SK-N-SH treated with all-trans-retinoic acid at 6 μM for 48 hours (cell line): Measurements from ENCODE around the gene MYL3.

ENCODE experiments used
- ATAC-seq: fragments of 200-7000 bp; cut with Tn5 transposase; 3 replicates; pipeline ENCODE4 v1.9.1; 2020; ENCODE audit warnings: mild to moderate bottlenecking, moderate library complexity
- BACH2 ChIP-seq: fragments of 250-450 bp; sonication (Bioruptor Pico); IDR thresholded peaks from 2 replicates; pipeline ENCODE4 v1.9.0; 2021; ENCODE audit warnings: mild to moderate bottlenecking, borderline replicate concordance
- CREB5 ChIP-seq: fragments of 250-450 bp; sonication (Bioruptor Pico); IDR thresholded peaks from 2 replicates; pipeline ENCODE4 v1.5.1; 2020; ENCODE audit warnings: low read depth, mild to moderate bottlenecking, moderate library complexity
- CSDC2 ChIP-seq: fragments of 250-450 bp; sonication (Bioruptor Pico); IDR thresholded peaks from 2 replicates; pipeline ENCODE4 v1.5.0; 2020; ENCODE audit warnings: mild to moderate bottlenecking, moderate library complexity
- ESRRG ChIP-seq: fragments of 250-450 bp; sonication (Bioruptor Pico); IDR thresholded peaks from 2 replicates; pipeline ENCODE4 v1.6.1; 2021; ENCODE audit warnings: mild to moderate bottlenecking
- ISL1 ChIP-seq: fragments of 250-450 bp; sonication (Bioruptor Pico); IDR thresholded peaks from 2 replicates; pipeline ENCODE4 v2.1.2; 2022; ENCODE audit warnings: mild to moderate bottlenecking, moderate library complexity
- PATZ1 ChIP-seq: fragments of 250-450 bp; sonication (Bioruptor Pico); IDR thresholded peaks from 2 replicates; pipeline ENCODE4 v1.8.0; 2020; ENCODE audit warnings: mild to moderate bottlenecking, moderate library complexity, borderline replicate concordance
- POU6F1 ChIP-seq: fragments of 250-450 bp; sonication (Bioruptor Pico); IDR thresholded peaks from 2 replicates; pipeline ENCODE4 v1.8.0; 2021; ENCODE audit warnings: low read depth, mild to moderate bottlenecking, moderate library complexity, borderline replicate concordance
- PPARA ChIP-seq: fragments of 250-450 bp; sonication (Bioruptor Pico); IDR thresholded peaks from 2 replicates; pipeline ENCODE4 v1.5.0; 2020; ENCODE audit warnings: mild to moderate bottlenecking, borderline replicate concordance
- RARB ChIP-seq: fragments of 250-450 bp; sonication (Bioruptor Pico); IDR thresholded peaks from 2 replicates; pipeline ENCODE4 v1.8.0; 2021; ENCODE audit warnings: mild to moderate bottlenecking, moderate library complexity
- SNAI2 ChIP-seq: fragments of 250-450 bp; sonication (Bioruptor Pico); IDR thresholded peaks from 2 replicates; pipeline ENCODE4 v1.5.0; 2020; ENCODE audit warnings: mild to moderate bottlenecking, moderate library complexity
- TCF4 ChIP-seq: fragments of 250-450 bp; sonication (Bioruptor Pico); IDR thresholded peaks from 2 replicates; pipeline ENCODE4 v1.8.0; 2021; ENCODE audit warnings: mild to moderate bottlenecking, moderate library complexity, borderline replicate concordance
- TSHZ2 ChIP-seq: fragments of 250-450 bp; sonication (Bioruptor Pico); IDR thresholded peaks from 2 replicates; pipeline ENCODE4 v1.5.0; 2020; ENCODE audit warnings: mild to moderate bottlenecking, moderate library complexity
- ZC3H10 ChIP-seq: fragments of 250-450 bp; sonication (Bioruptor Pico); IDR thresholded peaks from 2 replicates; pipeline ENCODE4 v1.5.1; 2021; ENCODE audit warnings: mild to moderate bottlenecking, moderate library complexity
- ZFP3 ChIP-seq: fragments of 250-450 bp; sonication (Bioruptor Pico); IDR thresholded peaks from 2 replicates; pipeline ENCODE4 v1.5.0; 2020; ENCODE audit warnings: mild to moderate bottlenecking, moderate library complexity
- ZFP30 ChIP-seq: fragments of 450-650 bp; formaldehyde crosslinking; IDR thresholded peaks from 2 replicates; pipeline ENCODE4 v1.5.0; 2022; ENCODE audit warnings: mild to moderate bottlenecking, moderate library complexity
- ZNF8 ChIP-seq: fragments of 450-650 bp; formaldehyde crosslinking; IDR thresholded peaks from 2 replicates; pipeline ENCODE4 v1.5.0; 2020; ENCODE audit warnings: mild to moderate bottlenecking, moderate library complexity
- TF ChIP-seq, protein P1 (sequence below): fragments of 250-450 bp; sonication (Bioruptor Pico); IDR thresholded peaks from 2 replicates; pipeline ENCODE4 v1.5.1; 2021; ENCODE audit warnings: mild to moderate bottlenecking, moderate library complexity

The MYL3 gene

DNA sequence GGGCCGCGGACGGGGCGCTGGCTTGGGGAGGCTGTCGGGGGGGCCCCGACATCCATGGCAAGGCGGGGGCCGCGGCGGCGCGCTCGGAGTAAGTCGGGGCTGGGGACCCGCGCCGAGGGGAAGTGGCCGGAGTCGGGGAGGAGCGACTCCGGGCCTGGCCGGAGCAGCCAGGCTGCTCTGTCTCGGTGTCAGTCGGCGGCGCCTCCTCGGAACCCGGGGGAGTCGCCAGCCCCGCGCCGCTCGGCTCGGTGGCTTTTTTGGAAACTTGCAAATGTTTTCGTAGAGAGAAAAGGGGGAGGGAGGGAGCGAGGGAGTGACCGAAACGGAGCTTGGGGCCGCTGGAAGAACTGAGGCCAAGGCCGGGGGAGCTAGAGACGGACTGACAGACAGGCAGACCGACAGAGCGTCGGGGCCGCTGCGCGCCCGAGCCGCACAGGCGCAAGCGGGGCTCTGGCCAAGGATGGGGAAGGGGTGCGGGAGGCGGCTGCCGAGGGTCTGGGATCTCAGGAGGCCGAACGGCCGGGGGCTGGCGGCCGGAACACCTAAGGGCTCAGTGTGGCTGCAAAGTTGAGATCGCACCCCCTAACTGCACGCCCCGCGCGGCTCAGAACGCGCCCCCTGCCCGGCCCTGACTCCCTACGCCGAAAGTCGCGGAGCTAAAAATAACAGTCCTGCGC, 19.3 kb upstream of the MYL3 start:
- ATAC-seq, result peak; percentile 48
- no peak for TF ChIP-seq POU6F1 (CRISPR knock-in tag)
- TF ChIP-seq SNAI2 (CRISPR knock-in tag), result no peak
- no peak for TF ChIP-seq RARB
- no peak for TF ChIP-seq ZFP30 (CRISPR knock-in tag)
- TF ChIP-seq, protein P1, sequence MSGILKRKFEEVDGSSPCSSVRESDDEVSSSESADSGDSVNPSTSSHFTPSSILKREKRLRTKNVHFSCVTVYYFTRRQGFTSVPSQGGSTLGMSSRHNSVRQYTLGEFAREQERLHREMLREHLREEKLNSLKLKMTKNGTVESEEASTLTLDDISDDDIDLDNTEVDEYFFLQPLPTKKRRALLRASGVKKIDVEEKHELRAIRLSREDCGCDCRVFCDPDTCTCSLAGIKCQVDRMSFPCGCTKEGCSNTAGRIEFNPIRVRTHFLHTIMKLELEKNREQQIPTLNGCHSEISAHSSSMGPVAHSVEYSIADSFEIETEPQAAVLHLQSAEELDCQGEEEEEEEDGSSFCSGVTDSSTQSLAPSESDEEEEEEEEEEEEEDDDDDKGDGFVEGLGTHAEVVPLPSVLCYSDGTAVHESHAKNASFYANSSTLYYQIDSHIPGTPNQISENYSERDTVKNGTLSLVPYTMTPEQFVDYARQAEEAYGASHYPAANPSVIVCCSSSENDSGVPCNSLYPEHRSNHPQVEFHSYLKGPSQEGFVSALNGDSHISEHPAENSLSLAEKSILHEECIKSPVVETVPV, result no peak
- no peak for TF ChIP-seq CSDC2 (CRISPR knock-in tag)
- no peak for TF ChIP-seq TSHZ2 (CRISPR knock-in tag)
- TF ChIP-seq ZFP3 (CRISPR knock-in tag), result no peak
- no peak for TF ChIP-seq BACH2 (CRISPR knock-in tag)
- TF ChIP-seq PPARA (CRISPR knock-in tag), result no peak
- TF ChIP-seq ISL1 (CRISPR knock-in tag), result no peak
- TF ChIP-seq PATZ1 (CRISPR knock-in tag), result no peak
- TF ChIP-seq ZC3H10, result no peak
- no peak for TF ChIP-seq ESRRG (CRISPR knock-in tag)
- no peak for TF ChIP-seq TCF4 (CRISPR knock-in tag)

DNA sequence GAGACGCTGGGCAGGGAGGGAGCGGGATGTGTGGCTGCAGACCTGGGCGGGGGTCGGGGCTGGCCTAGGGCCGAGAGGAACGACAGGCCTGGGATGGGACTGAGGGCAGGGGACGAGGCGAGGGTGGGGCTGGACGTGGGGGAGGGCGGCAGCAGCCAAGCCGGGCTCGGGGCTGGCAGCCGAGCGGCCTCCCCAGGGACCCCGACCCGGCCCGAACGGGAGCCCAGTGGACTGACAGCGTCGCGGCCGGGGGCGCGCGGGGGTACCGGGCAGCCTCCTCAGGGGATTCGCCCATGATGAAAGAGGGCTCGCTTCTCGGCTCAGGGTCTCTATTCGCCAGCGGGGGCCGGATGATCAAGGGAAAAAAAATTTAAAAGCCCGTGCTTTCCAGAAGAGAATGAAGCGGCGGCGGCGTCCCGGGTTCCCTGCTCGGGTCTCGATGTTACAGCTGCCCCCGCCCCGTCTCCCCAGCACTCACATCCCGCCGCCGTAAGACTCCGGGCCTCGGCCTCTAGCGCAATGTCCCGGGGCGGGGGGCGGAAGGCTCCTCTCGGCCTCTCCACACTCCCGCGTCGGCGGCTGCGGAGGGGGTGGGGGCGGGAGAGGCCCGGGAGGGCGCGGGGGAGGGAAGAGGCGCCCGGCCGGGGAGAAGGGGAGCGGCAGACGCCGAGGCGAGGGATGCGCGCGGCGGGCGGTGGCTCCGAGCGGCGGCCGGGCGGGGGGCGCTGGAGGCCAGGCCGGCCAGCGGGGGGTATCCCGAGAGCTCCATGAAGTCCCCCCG, 18.5 kb upstream of the MYL3 start:
- TF ChIP-seq ZNF8 (no peak), ZC3H10 (no peak), CREB5 (CRISPR knock-in tag) (no peak), BACH2 (CRISPR knock-in tag) (no peak), ZFP30 (CRISPR knock-in tag) (no peak), TSHZ2 (CRISPR knock-in tag) (no peak), ISL1 (CRISPR knock-in tag) (no peak), PPARA (CRISPR knock-in tag) (no peak)
- ATAC-seq, result peak; percentile 3; the same call in 1 of the 3 replicates
